A549 (cell line): Measurements from ENCODE around the gene SMOC1. TPM values are rescaled to one million over a fixed set of nuclear protein-coding genes. Genes with fewer than 3 reads are reported as not detected.

ENCODE experiments used
- ATAC-seq, 2 experiments: fragments of 200-7000 bp in 1 of 2; fragments of >200 bp in 1 of 2; cut with Nextera tagmentation in 1 of 2; cut with Tn5 transposase in 1 of 2; 3 replicates each; pipeline versions ENCODE4 v1.8.0 to v1.9.1; 2018 to 2020; ENCODE audit warnings: mild to moderate bottlenecking in 1 of 2, moderate library complexity in 1 of 2
- CTCF ChIA-PET: fragments of 300-600 bp; sonication (Branson Sonifier 250); formaldehyde crosslinking; extraction: SDS; loops from one replicate; lab custom pipeline; 2021; ENCODE audit warnings: antibody characterized with exemption, inconsistent platforms; lab: Yijun Ruan, JAX
- POLR2A ChIA-PET: fragments of 350-600 bp; formaldehyde crosslinking; extraction: SDS; loops from one replicate; lab custom pipeline; 2021; ENCODE audit warnings: antibody characterized with exemption, inconsistent platforms; lab: Yijun Ruan, JAX
- DNase-seq, 2 experiments: peaks; one replicate each; pipeline versions ENCODE4 v3.0.0 to v3.0.0-alpha.2; 2011 to 2016; ENCODE audit warnings: low read depth in 1 of 2, low spot score in 1 of 2
- FAIRE-seq: peaks from 2 replicates; lab custom pipeline; 2011; peaks lifted over from hg19 to GRCh38; lab: Jason Lieb, UNC
- H3K27ac ChIP-seq, 2 experiments: fragments of >200 bp; sonication (Bioruptor Twin); formaldehyde crosslinking; 3 replicates each; pipeline ENCODE4 v1.5.1; 2016 to 2017
- H3K4me1 ChIP-seq: fragments of >200 bp; sonication (Bioruptor Twin); formaldehyde crosslinking; 3 replicates; pipeline ENCODE4 v1.6.1; 2016
- H3K4me2 ChIP-seq: fragments of >200 bp; sonication (Bioruptor Twin); formaldehyde crosslinking; 3 replicates; pipeline ENCODE4 v1.6.1; 2016
- H3K4me3 ChIP-seq: fragments of >200 bp; sonication (Bioruptor Twin); formaldehyde crosslinking; 3 replicates; pipeline ENCODE4 v1.5.1; 2016
- H3K9me3 ChIP-seq: fragments of >200 bp; sonication (Bioruptor Twin); formaldehyde crosslinking; 3 replicates; pipeline ENCODE4 v1.6.1; 2016
- BHLHE40 ChIP-seq: IDR thresholded peaks from 2 replicates; pipeline ENCODE4 v1.6.1; 2012; ENCODE audit warnings: low read depth, low read length, inconsistent platforms
- CEBPB ChIP-seq, 2 experiments: fragments of >200 bp in 1 of 2; sonication (Bioruptor Twin) in 1 of 2; formaldehyde crosslinking in 1 of 2; IDR thresholded peaks; 2 replicates each; pipeline ENCODE4 v1.6.1; 2012 to 2016
- CHD4 ChIP-seq: fragments of 200-600 bp; sonication (generic); IDR thresholded peaks from 2 replicates; pipeline ENCODE4 v1.6.1; 2016; ENCODE audit warnings: antibody characterized with exemption, mild to moderate bottlenecking, borderline replicate concordance
- EHMT2 ChIP-seq: fragments of 200-600 bp; sonication (generic); IDR thresholded peaks from 2 replicates; pipeline ENCODE4 v1.6.1; 2016; ENCODE audit warnings: antibody characterized with exemption, low read depth, mild to moderate bottlenecking, moderate library complexity
- EP300 ChIP-seq, 2 experiments: fragments of >200 bp; sonication (Bioruptor Twin); formaldehyde crosslinking; IDR thresholded peaks; 2 replicates in 1 of 2; 3 replicates in 1 of 2; pipeline ENCODE4 v1.6.1; 2016 to 2017
- FOSL2 ChIP-seq, 2 experiments: fragments of 450-650 bp in 1 of 2; fragments of >200 bp in 1 of 2; sonication (Bioruptor Twin) in 1 of 2; formaldehyde crosslinking; IDR thresholded peaks; 2 replicates each; pipeline versions ENCODE4 v1.5.0 to v1.6.1; 2016 to 2020; ENCODE audit warnings: mild to moderate bottlenecking in 1 of 2, moderate library complexity in 1 of 2
- HEYL ChIP-seq: fragments of 250-450 bp; sonication (Bioruptor Pico); IDR thresholded peaks from 2 replicates; pipeline ENCODE4 v1.8.0; 2021; ENCODE audit warnings: mild to moderate bottlenecking, moderate library complexity
- HOXB13 ChIP-seq: fragments of 250-450 bp; sonication (Bioruptor Pico); IDR thresholded peaks from 2 replicates; pipeline ENCODE4 v1.5.0; 2020; ENCODE audit warnings: low read depth, mild to moderate bottlenecking, moderate library complexity
- MAZ ChIP-seq: fragments of 150-350 bp; IDR thresholded peaks from 2 replicates; pipeline ENCODE4 v1.6.1; 2014; ENCODE audit warnings: antibody characterized with exemption, low read depth, low read length, borderline replicate concordance
- NFE2L2 ChIP-seq: fragments of 150-350 bp; conservative IDR thresholded peaks from 2 replicates; pipeline ENCODE4 v1.6.1; 2014; ENCODE audit warnings: low read length
- RCOR1 ChIP-seq: fragments of 150-350 bp; IDR thresholded peaks from 2 replicates; pipeline ENCODE4 v1.6.1; 2014; ENCODE audit warnings: antibody characterized with exemption, low read length, low read depth
- RNF2 ChIP-seq: fragments of 200-600 bp; sonication (generic); IDR thresholded peaks from 2 replicates; pipeline ENCODE4 v1.6.1; 2016; ENCODE audit warnings: low read depth, mild to moderate bottlenecking, antibody characterized with exemption, moderate library complexity, borderline replicate concordance
- ZC3H11A ChIP-seq: fragments of 450-650 bp; IDR thresholded peaks from 2 replicates; pipeline ENCODE4 v1.6.1; 2014; ENCODE audit warnings: antibody characterized with exemption, mild to moderate bottlenecking
- ZFP36 ChIP-seq: fragments of 450-650 bp; IDR thresholded peaks from 2 replicates; pipeline ENCODE4 v1.6.1; 2014; ENCODE audit warnings: borderline replicate concordance; ENCODE audit not compliant: partially characterized antibody
- ZNF302 ChIP-seq: fragments of 250-450 bp; sonication (Bioruptor Pico); IDR thresholded peaks from 2 replicates; pipeline ENCODE4 v1.9.0; 2021; ENCODE audit warnings: inconsistent platforms, mild to moderate bottlenecking, moderate library complexity
- WGBS: methylation state at CpG from one replicate; pipeline ENCODE4 v1.1.6; 2017; ENCODE audit errors: missing lambda C conversion rate; 5-methylcytosine and 5-hydroxymethylcytosine counted together
- polyA plus RNA-seq, 4 experiments: library from polyadenylated mRNA; depleted of rRNA in 3 of 4; stranded (reverse); fragments of >200 nt; fragmentation: RNase III in 1 of 4; extraction: RNeasy Plus Mini Kit Qiagen cat#74134 plus additional on column Dnase treatment in 1 of 4; gene quantifications; 2 replicates in 3 of 4; 3 replicates in 1 of 4; pipeline ENCODE4 v1.2.3, GENCODE V29; 2011 to 2017
- TF ChIP-seq, protein P1 (sequence below): fragments of 200-600 bp; sonication (generic); IDR thresholded peaks from 2 replicates; pipeline ENCODE4 v1.6.1; 2016; ENCODE audit warnings: antibody characterized with exemption, mild to moderate bottlenecking, moderate library complexity
- TF ChIP-seq, protein P2 (sequence below): IDR thresholded peaks from 2 replicates; pipeline ENCODE4 v1.6.1; 2012

The SMOC1 gene
- polyA plus RNA-seq, 2 of the 4 experiments (the other 2 are of a cell fraction), result 12.2 to 18.4 TPM

- POLR2A ChIA-PET, result no interaction called here
- 21% methylated on average over 1 of the region's 1 CpG for WGBS
- CTCF ChIA-PET, result interaction anchor here (1.3 kb wide), 2 partner anchors 8 to 89 kb away, joined by 3 to 9 read pairs; no protein-coding TSS in a partner anchor
- H3K9me3 ChIP-seq, result peaks cover 2% of the 10 kb centered on the region; the same call in 1 of the 3 replicates
- H3K27ac ChIP-seq, result peak overlapping the region; percentile 71 to 82
- peaks cover 44% of the 10 kb centered on the region for H3K4me1 ChIP-seq
- DNase-seq (peak in 1 of 2 experiments; percentile 30), ATAC-seq (peak; percentile 69 to 72), FAIRE-seq (no peak)
- H3K4me2 ChIP-seq, result peak overlapping the region; percentile 48
- TF ChIP-seq CHD4 (no peak), EHMT2 (no peak), RCOR1 (no peak), FOSL2 (IDR thresholded peaks at IDR 0.05) (no peak), FOSL2 (CRISPR knock-in tag; IDR thresholded peaks at IDR 0.05) (peak; percentile 32), MAZ (no peak), CEBPB (IDR thresholded peaks at IDR 0.05) (peak; percentile 70 to 81), BHLHE40 (no peak)
- TF ChIP-seq, protein P1, sequence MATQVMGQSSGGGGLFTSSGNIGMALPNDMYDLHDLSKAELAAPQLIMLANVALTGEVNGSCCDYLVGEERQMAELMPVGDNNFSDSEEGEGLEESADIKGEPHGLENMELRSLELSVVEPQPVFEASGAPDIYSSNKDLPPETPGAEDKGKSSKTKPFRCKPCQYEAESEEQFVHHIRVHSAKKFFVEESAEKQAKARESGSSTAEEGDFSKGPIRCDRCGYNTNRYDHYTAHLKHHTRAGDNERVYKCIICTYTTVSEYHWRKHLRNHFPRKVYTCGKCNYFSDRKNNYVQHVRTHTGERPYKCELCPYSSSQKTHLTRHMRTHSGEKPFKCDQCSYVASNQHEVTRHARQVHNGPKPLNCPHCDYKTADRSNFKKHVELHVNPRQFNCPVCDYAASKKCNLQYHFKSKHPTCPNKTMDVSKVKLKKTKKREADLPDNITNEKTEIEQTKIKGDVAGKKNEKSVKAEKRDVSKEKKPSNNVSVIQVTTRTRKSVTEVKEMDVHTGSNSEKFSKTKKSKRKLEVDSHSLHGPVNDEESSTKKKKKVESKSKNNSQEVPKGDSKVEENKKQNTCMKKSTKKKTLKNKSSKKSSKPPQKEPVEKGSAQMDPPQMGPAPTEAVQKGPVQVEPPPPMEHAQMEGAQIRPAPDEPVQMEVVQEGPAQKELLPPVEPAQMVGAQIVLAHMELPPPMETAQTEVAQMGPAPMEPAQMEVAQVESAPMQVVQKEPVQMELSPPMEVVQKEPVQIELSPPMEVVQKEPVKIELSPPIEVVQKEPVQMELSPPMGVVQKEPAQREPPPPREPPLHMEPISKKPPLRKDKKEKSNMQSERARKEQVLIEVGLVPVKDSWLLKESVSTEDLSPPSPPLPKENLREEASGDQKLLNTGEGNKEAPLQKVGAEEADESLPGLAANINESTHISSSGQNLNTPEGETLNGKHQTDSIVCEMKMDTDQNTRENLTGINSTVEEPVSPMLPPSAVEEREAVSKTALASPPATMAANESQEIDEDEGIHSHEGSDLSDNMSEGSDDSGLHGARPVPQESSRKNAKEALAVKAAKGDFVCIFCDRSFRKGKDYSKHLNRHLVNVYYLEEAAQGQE, result no peak
- H3K4me3 ChIP-seq, result no peak overlapping the region
Observed at GRCh38 chr14:69985463-69985862, 106.2 kb downstream of the SMOC1 start.

DNA sequence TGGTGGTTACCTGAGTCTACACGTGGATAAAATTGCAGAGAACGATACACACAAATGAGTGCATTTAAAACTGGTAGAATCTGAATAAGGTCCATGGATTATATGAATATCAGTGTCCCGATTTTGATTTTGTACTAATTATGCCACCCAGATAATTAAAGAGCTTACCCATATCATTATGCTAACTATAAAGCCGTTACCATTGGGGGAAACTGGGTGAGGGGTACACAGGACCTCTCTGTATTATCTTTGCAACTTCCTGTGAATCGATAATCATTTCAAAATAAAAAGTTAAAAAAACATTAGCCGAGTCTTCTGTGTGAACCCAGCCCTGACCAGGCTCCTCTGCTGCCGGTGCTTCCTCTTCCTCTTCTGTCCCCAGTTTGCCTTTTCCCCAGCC, 107.1 kb downstream of the SMOC1 start:
- ChIA-PET POLR2A (no interaction called here), CTCF (interaction anchor here (1.3 kb wide), 1 partner anchor 42 kb away, joined by 5 read pairs; no protein-coding TSS in a partner anchor)
- H3K9me3 ChIP-seq, result peaks cover 2% of the 10 kb centered on the region; the same call in 1 of the 3 replicates
- WGBS, result 65% methylated on average over 7 of the region's 7 CpGs
- no peak for TF ChIP-seq ZNF302
- H3K4me2 ChIP-seq, result peak overlapping the region; percentile 48; the same call in 1 of the 3 replicates
- no peak for ATAC-seq
- H3K27ac ChIP-seq, result peak overlapping the region; percentile 65 to 82
- peaks cover 36% of the 10 kb centered on the region for H3K4me1 ChIP-seq
- DNase-seq, result no peak
- no peak overlapping the region for H3K4me3 ChIP-seq
- no peak for FAIRE-seq

GRCh38 chr14:69987406-69988121, 108.3 kb downstream of the SMOC1 start:
- Histone ChIP-seq H3K27ac (peak overlapping the region; percentile 65 to 82; a peak in 4 of 6 replicates), H3K4me1 (peaks cover 23% of the 10 kb centered on the region), H3K4me2 (no peak overlapping the region), H3K9me3 (peaks cover 2% of the 10 kb centered on the region; the same call in 1 of the 3 replicates), H3K4me3 (no peak overlapping the region)
- WGBS, result 73% methylated on average over 13 of the region's 13 CpGs
- no peak for DNase-seq
- POLR2A ChIA-PET, result no interaction called here
- CTCF ChIA-PET, result interaction anchor here (0.9 to 1.6 kb wide), 4 partner anchors 17 to 169 kb away, joined by 3 to 5 read pairs (median 4); no protein-coding TSS in a partner anchor
- no peak for ATAC-seq
- no peak for FAIRE-seq
- TF ChIP-seq CHD4, result no peak
- TF ChIP-seq ZFP36, result no peak
- TF ChIP-seq ZC3H11A, result no peak
- TF ChIP-seq EP300 (IDR thresholded peaks at IDR 0.05), result no peak
- no peak for TF ChIP-seq HEYL (CRISPR knock-in tag)
- TF ChIP-seq CEBPB (IDR thresholded peaks at IDR 0.05), result no peak
- no peak for TF ChIP-seq HOXB13 (CRISPR knock-in tag)
- TF ChIP-seq, protein P2, sequence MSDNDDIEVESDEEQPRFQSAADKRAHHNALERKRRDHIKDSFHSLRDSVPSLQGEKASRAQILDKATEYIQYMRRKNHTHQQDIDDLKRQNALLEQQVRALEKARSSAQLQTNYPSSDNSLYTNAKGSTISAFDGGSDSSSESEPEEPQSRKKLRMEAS, result no peak
- TF ChIP-seq RNF2, result no peak
- TF ChIP-seq NFE2L2, result no peak
